Panc1 (cell line): ENCODE data around the gene RNF215.

Experiments
- CTCF ChIP-seq: fragments of 450-650 bp; IDR thresholded peaks from 2 replicates; pipeline ENCODE4 v1.5.1; 2017; ENCODE audit warnings: mild to moderate bottlenecking
- POLR2AphosphoS5 ChIP-seq: IDR thresholded peaks from 2 replicates; pipeline ENCODE4 v1.6.1; 2012; ENCODE audit warnings: mild to moderate bottlenecking, low read depth, low read length, moderate library complexity
- REST ChIP-seq, 2 experiments: IDR thresholded peaks; 2 replicates each; pipeline ENCODE4 v1.6.1; 2011 to 2012; ENCODE audit warnings: low read depth in 2 of 2, control low read depth in 1 of 2, low read length in 1 of 2, mild to moderate bottlenecking in 1 of 2, moderate library complexity in 1 of 2; ENCODE audit not compliant: insufficient read depth in 1 of 2
- TCF7L2 ChIP-seq: IDR thresholded peaks from 2 replicates; pipeline ENCODE4 v1.6.1; 2011; ENCODE audit warnings: mild to moderate bottlenecking, low read depth, low read length, inconsistent platforms

DNA sequence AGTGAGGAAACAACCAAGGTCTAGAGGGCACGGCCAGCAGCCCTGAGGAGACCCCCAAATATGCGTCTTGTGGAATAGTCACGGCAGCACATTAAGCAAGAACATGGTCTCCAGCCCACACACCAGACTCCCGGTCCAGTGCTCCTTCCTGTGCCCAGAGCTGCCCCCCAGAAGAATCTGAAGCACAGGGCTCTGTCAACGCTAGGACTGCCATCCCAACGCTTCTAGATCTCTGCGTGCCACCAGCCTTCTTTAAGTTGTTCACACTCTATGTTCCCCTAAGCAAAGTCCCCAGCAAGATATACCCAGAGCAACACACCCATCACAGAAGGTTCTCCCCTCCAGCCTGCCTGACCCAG is 6.1 kb upstream of the RNF215 start:
- no peak for TF ChIP-seq TCF7L2
- no peak for TF ChIP-seq CTCF
- no peak for TF ChIP-seq POLR2AphosphoS5
- no peak for TF ChIP-seq REST (IDR thresholded peaks at IDR 0.05; ENCODE audit: insufficient read depth in 1 of 2, low read depth in 2 of 2, low read length in 1 of 2)
